Measurements from ENCODE around the gene FRAS1. TPM values are rescaled to one million over a fixed set of nuclear protein-coding genes. Genes with fewer than 3 reads are reported as not detected.

Gene FRAS1
- total and polyA plus RNA-seq, 2 of the 8 experiments (the other 6 are each of a cell fraction or from before 2014, with no cell fraction given): 38.5 to 109 TPM

- TF ChIP-seq SUZ12 (IDR thresholded peaks at IDR 0.05; ENCODE audit: low read length): no peak
- TF ChIP-seq SP4 (IDR thresholded peaks at IDR 0.05; ENCODE audit: low read length): no peak
- no peak for TF ChIP-seq SAP30 (IDR thresholded peaks at IDR 0.05; ENCODE audit: insufficient read depth, insufficient replicate concordance, low read length)
- no peak for TF ChIP-seq GTF2F1 (IDR thresholded peaks at IDR 0.05; ENCODE audit: borderline replicate concordance, low read depth, low read length)
- no peak for TF ChIP-seq NANOG (IDR thresholded peaks at IDR 0.05; ENCODE audit: insufficient read depth, low read depth, low read length, poor library complexity, severe bottlenecking)
- TF ChIP-seq MAX (IDR thresholded peaks at IDR 0.05): no peak
These were observed 98.5 kb downstream of the FRAS1 start (continued) for GRCh38 chr4:78155616-78156105.

Data from H1 (cell line).